ENCODE data around the gene EFHC1.

DNA sequence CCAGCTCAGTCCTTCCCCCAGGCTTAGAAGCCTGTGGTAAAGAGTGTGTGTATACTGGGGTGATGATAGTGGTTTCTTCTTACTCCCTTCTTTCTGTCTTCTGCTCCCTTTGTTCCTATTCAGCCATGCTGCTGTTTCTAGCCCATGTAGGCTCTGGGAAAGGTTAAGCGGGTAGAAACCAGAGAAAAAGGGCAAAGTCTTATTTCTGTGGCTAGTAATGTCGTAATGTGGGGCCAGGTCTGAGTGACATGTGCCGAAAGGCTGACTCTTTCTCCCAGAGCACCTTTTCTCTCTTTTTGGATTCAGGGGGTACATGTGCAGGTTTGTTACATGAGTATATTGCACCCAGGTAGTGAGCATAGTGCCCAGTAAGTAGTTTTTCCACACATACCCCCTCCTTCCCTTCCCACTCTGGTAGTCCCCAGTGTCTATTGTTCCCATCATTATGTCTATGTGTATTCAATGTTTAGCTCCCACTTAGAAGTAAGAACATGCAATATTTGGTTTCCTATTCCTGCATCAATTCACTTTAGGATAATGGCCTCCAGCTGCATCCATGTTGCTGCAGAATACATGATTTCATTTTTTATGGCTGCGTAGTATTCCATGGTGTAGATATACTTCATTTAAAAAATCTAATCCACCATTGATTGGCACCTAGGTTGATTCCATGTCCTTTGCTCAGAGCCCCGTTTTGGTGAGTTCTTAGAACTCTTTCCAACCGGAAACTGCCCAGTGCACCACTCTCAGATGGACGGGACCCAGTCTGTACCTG is 74.3 kb downstream of the EFHC1 start:
- TF ChIP-seq, protein P1, sequence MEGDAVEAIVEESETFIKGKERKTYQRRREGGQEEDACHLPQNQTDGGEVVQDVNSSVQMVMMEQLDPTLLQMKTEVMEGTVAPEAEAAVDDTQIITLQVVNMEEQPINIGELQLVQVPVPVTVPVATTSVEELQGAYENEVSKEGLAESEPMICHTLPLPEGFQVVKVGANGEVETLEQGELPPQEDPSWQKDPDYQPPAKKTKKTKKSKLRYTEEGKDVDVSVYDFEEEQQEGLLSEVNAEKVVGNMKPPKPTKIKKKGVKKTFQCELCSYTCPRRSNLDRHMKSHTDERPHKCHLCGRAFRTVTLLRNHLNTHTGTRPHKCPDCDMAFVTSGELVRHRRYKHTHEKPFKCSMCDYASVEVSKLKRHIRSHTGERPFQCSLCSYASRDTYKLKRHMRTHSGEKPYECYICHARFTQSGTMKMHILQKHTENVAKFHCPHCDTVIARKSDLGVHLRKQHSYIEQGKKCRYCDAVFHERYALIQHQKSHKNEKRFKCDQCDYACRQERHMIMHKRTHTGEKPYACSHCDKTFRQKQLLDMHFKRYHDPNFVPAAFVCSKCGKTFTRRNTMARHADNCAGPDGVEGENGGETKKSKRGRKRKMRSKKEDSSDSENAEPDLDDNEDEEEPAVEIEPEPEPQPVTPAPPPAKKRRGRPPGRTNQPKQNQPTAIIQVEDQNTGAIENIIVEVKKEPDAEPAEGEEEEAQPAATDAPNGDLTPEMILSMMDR (IDR thresholded peaks at IDR 0.05), result no peak
- TF ChIP-seq POLR2A (IDR thresholded peaks at IDR 0.05), result no peak
